Ascending aorta (tissue), 2 donors: ENCODE measurements around the gene TPK1. TPM values are rescaled to one million over a fixed set of nuclear protein-coding genes. Genes with fewer than 3 reads are reported as not detected.
A peak's percentile ranks its signal among the peaks of the same experiment; 100 is the strongest.

Experiments
- DNase-seq, 2 donors: peaks; one replicate each; pipeline ENCODE4 v3.0.0-alpha.2; 2019; ENCODE audit warnings: low spot score in 2 of 2
- H3K27ac ChIP-seq, 2 donors: fragments of 200-600 bp; sonication (generic); one replicate each; pipeline ENCODE4 v1.5.1; 2016 to 2017; ENCODE audit warnings: mild to moderate bottlenecking in 1 of 2
- H3K27me3 ChIP-seq: fragments of 200-600 bp; sonication (generic); one replicate; pipeline ENCODE4 v1.5.1; 2017
- H3K36me3 ChIP-seq, 2 donors: fragments of 200-600 bp; sonication (generic); one replicate each; pipeline ENCODE4 v1.5.1; 2016
- H3K4me1 ChIP-seq, 2 donors: fragments of 200-600 bp; sonication (generic); one replicate each; pipeline ENCODE4 v1.5.1; 2016 to 2017; ENCODE audit warnings: mild to moderate bottlenecking in 1 of 2
- H3K4me3 ChIP-seq, 2 donors: fragments of 200-600 bp; sonication (generic); one replicate each; pipeline ENCODE4 v1.5.1; 2016 to 2017; ENCODE audit warnings: mild to moderate bottlenecking in 1 of 2
- H3K9me3 ChIP-seq, 2 donors: fragments of 200-600 bp; sonication (generic); one replicate each; pipeline ENCODE4 v1.5.1; 2016
- CTCF ChIP-seq, 3 experiments: fragments of 200-600 bp in 2 of 3; fragments of 450-650 bp in 1 of 3; sonication (generic) in 2 of 3; IDR thresholded peaks; one replicate each; pipeline ENCODE4 v1.5.1; 2016 to 2019; ENCODE audit warnings: antibody characterized with exemption in 3 of 3, mild to moderate bottlenecking in 1 of 3, moderate library complexity in 1 of 3
- intact Hi-C: fragments of 100-400 bp; cut with DNase I; formaldehyde crosslinking; loops from one replicate; pipeline ENCODE4 v1.15.1; 2023
- total RNA-seq: library from RNA; depleted of rRNA; stranded (reverse); fragments of >200 nt; gene quantifications from one replicate; pipeline ENCODE4 v1.1.0, GENCODE V29; 2016

The TPK1 gene
- total RNA-seq, 1 donor from 2014 or later, result 3.7 TPM

DNA sequence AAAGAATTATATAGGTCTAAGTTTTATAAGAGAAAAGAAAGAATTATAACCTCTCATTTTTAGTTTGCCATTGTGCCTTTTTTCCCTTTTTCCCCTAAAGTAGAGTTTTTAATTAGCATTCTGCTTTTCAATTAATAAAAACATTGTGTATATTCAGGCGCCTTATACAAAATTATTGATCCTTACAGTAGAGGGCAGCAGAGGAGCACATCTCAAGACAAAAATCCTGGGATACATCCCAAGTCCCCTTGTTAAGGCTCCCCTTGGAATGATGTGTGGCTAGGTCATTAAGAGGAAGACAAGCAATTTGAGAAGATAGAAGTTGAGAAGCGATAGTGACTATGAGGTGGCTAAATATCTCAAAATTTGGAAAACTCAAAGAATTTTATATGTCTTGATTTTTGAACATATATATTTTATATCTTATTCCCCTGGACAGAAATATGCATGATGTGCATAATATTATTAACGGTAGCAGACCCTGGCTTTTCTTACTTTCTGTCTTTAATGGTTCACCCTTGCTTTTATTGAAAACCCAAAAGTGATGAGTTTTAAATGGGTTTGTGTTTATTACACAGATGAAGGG is 19.1 kb upstream of the TPK1 start:
- Histone ChIP-seq H3K4me1 (no peaks in the 10 kb centered on the region), H3K27me3 (no peaks in the 10 kb centered on the region), H3K36me3 (no peaks in the 10 kb centered on the region), H3K27ac (no peak overlapping the region), H3K4me3 (no peak overlapping the region), H3K9me3 (no peaks in the 10 kb centered on the region)
- DNase-seq, result no peak
- intact Hi-C loops, result loop anchor here (5.0 kb wide), 1 partner anchor 58 kb away; no protein-coding TSS in a partner anchor
- peak in 2 of 3 experiments; percentile 13 to 40 for TF ChIP-seq CTCF (IDR thresholded peaks at IDR 0.05)

DNA sequence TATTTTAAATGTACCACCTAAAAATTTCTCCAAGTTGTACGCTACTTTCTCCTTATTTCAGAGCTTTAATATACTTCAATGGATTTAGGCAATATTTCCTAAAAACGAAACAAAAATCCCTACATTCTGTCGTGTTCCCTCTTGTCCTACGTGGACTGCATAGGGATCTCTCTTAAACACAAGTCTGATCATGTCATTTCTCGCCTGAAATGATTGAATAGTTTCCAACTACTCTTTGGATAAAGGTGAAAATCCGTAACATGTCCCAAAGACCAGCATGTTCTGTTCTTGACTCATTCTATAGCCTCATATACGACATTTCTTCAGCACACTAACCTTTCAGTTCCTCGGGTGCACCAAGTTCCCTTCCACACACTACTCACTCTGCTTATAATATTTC is 17.7 kb upstream of the TPK1 start:
- H3K27me3 ChIP-seq, result no peaks in the 10 kb centered on the region
- TF ChIP-seq CTCF (IDR thresholded peaks at IDR 0.05), result no peak
- intact Hi-C loops, result loop anchor here (5.0 kb wide), 1 partner anchor 56 kb away; no protein-coding TSS in a partner anchor
- DNase-seq, result no peak
- H3K36me3 ChIP-seq, result no peaks in the 10 kb centered on the region
- H3K4me3 ChIP-seq, result no peak overlapping the region
- no peak overlapping the region for H3K27ac ChIP-seq
- H3K9me3 ChIP-seq, result no peaks in the 10 kb centered on the region
- H3K4me1 ChIP-seq, result no peaks in the 10 kb centered on the region

DNA sequence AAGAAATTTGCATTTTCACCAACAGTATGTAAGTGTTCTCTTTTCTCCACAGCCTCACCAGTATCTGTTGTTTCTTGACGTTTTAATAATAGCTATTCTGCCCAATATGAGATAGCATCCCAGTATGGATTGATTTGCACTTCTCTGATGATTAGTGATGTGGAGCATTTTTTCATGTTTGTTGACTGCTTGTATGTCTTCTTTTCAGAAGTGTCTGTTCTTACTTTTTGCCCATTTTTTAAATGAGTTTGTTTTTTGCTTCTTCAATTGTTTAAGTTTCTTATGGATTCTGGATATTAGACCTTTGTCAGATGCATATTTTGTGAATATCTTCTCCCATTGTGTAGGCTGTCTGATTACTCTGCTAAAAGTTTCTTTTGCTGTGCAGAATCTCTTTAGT is 12.2 kb upstream of the TPK1 start:
- no peaks in the 10 kb centered on the region for H3K36me3 ChIP-seq
- TF ChIP-seq CTCF (IDR thresholded peaks at IDR 0.05), result no peak
- H3K27ac ChIP-seq, result no peak overlapping the region
- DNase-seq, result no peak
- H3K4me1 ChIP-seq, result no peaks in the 10 kb centered on the region
- intact Hi-C loops, result no loop called here
- no peaks in the 10 kb centered on the region for H3K9me3 ChIP-seq
- no peaks in the 10 kb centered on the region for H3K27me3 ChIP-seq
- H3K4me3 ChIP-seq, result no peak overlapping the region

DNA sequence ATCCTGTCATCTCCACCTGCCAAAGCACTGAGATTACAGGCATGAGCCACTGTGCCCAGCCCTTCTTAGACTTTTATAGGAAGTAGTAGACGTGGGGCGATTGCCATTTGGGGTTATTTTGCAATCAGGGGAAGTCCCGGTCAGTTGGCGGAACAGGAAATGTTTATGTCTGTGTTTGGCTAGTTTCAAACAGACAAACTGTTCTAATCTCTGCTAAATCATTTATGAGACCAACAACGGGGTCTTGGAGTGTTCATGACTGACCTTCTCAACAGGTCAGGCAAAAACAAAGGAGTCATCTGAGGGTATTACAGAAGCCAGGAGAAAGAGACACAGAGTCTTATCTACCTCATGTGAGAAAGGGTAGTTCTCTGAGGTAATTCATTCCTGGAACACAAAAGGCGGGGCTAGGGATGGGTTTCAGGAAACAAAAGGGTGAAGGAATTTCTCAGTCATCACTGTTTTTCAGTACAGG is 6.6 kb upstream of the TPK1 start:
- intact Hi-C loops, result no loop called here
- H3K4me1 ChIP-seq, result no peaks in the 10 kb centered on the region
- peaks cover 0 to 10% of the 10 kb centered on the region in 2 donors for H3K9me3 ChIP-seq
- no peaks in the 10 kb centered on the region for H3K27me3 ChIP-seq
- no peak overlapping the region for H3K27ac ChIP-seq
- H3K4me3 ChIP-seq, result no peak overlapping the region
- no peaks in the 10 kb centered on the region for H3K36me3 ChIP-seq
- DNase-seq, result peak in 1 of 2 donors; percentile 72
- TF ChIP-seq CTCF (IDR thresholded peaks at IDR 0.05), result no peak

- H3K27ac ChIP-seq, result peak overlapping the region; percentile 96 to 98
- no peaks in the 10 kb centered on the region for H3K36me3 ChIP-seq
- peaks cover 4 to 13% of the 10 kb centered on the region in 2 donors for H3K4me1 ChIP-seq
- TF ChIP-seq CTCF (IDR thresholded peaks at IDR 0.05), result no peak
- DNase-seq, result no peak
- H3K4me3 ChIP-seq, result peak overlapping the region; percentile 89 to 92
- H3K27me3 ChIP-seq, result no peaks in the 10 kb centered on the region
- peaks cover 0 to 10% of the 10 kb centered on the region in 2 donors for H3K9me3 ChIP-seq
- intact Hi-C loops, result loop anchor here (2.0 to 10.0 kb wide), 4 partner anchors 52 to 1442 kb away; partner anchors contain the start of gene TCAF1
These were observed 641 bp upstream of the TPK1 start for GRCh38 chr7:144836545-144836842.
